SK-N-MC (cell line): ENCODE data around the gene TELO2.

ENCODE experiments used
- DNase-seq: peaks from one replicate; pipeline ENCODE4 v3.0.0-alpha.2; 2011; ENCODE audit warnings: low read depth, low spot score
- H3K27ac ChIP-seq: fragments of 200-600 bp; sonication (generic); 2 replicates; pipeline ENCODE4 v1.5.1; 2016; ENCODE audit warnings: mixed run types
- H3K36me3 ChIP-seq: fragments of 200-600 bp; sonication (generic); 2 replicates; pipeline ENCODE4 v1.6.1; 2017; ENCODE audit warnings: antibody characterized with exemption, low read length, mixed read lengths; ENCODE audit not compliant: insufficient read depth
- H3K4me3 ChIP-seq: fragments of 200-600 bp; sonication (generic); 2 replicates; pipeline ENCODE4 v1.5.1; 2016
- H3K9ac ChIP-seq: fragments of 200-600 bp; sonication (generic); 2 replicates; pipeline ENCODE4 v1.8.0; 2017; ENCODE audit warnings: mixed run types, mixed read lengths; ENCODE audit not compliant: insufficient read length
- H3K9me3 ChIP-seq: fragments of 200-600 bp; sonication (generic); 2 replicates; pipeline ENCODE4 v1.6.1; 2017; ENCODE audit warnings: low read depth, mild to moderate bottlenecking, antibody characterized with exemption, low read length, moderate library complexity, mixed read lengths
- EZH2 ChIP-seq: fragments of 200-600 bp; sonication (generic); IDR thresholded peaks from one replicate; pipeline ENCODE4 v1.6.1; 2017; ENCODE audit warnings: antibody characterized with exemption
- FOXP2 ChIP-seq: optimal IDR thresholded peaks from 2 replicates; pipeline ENCODE3; 2011; ENCODE audit warnings: mild to moderate bottlenecking, moderate library complexity; ENCODE audit not compliant: insufficient read depth; ENCODE audit errors: extremely low read length, control extremely low read depth
- POLR2AphosphoS5 ChIP-seq: IDR thresholded peaks from 2 replicates; pipeline ENCODE4 v1.6.1; 2012; ENCODE audit warnings: mild to moderate bottlenecking, low read depth, low read length, borderline replicate concordance

Gene TELO2

DNA sequence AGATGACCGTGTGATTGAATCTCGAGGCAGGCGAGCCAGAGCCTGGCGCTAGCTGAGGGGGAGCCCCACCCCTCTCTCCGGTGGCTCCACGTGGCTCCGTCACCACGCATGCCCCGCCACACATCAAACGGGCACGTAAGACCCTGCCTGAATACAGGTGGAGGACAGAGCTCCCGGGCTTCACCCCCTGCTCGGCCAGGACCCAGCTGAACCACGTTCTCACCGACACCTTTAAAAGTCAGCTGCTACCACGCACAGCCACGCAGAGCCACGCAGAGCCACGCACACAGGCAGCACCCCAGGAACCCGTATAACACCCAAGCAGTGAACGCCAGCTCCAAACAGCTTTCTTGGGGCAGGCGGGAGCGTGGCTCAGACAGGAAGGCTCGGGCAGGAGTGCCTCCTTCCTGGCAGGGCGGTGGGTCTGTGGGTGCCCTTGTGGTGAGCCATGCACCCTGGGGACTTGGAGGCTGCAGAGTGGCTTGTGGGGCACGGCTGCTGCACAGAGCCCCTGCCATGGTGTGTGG, 44.7 kb downstream of the TELO2 start:
- Histone ChIP-seq H3K36me3 (no peaks in the 10 kb centered on the region), H3K27ac (no peak overlapping the region), H3K9ac (no peak overlapping the region), H3K9me3 (no peaks in the 10 kb centered on the region), H3K4me3 (no peak overlapping the region)
- no peak for DNase-seq
- TF ChIP-seq EZH2: no peak
- TF ChIP-seq FOXP2: no peak
- no peak for TF ChIP-seq POLR2AphosphoS5

DNA sequence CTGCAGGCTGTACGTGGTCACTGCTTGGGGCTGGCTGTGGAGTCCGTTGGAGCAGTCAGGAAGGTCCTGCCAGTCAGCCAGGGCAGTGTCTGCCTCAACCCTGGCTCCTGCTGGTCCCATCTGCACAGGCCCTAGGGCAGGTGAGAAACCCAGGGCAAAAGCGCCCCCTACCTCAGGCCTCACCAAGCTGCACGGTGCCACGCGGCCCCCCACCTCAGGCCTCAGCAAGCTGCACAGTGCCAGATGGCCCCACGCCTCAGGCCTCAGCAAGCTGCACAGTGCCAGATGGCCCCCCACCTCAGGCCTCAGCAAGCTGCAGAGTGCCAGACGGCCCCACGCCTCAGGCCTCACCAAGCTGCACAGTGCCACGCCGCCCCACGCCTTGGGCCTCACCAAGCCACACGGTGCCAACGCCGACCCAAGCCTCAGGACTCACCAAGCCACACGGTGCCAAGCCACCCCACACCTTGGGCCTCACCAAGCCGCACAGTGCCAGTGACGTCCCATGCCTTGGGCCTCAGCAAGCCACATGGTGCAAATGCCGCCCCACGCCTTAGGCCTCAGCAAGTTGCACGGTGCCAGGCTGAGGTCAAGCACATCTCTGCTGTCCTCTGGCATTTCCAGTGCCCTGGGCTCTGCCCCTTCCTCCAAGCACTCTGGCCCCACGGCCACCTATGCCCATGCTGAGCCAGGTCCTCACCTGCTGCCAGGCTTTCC, 45.8 kb downstream of the TELO2 start:
- Histone ChIP-seq H3K9me3 (no peaks in the 10 kb centered on the region), H3K27ac (no peak overlapping the region), H3K4me3 (no peak overlapping the region), H3K36me3 (no peaks in the 10 kb centered on the region), H3K9ac (no peak overlapping the region)
- no peak for TF ChIP-seq FOXP2
- TF ChIP-seq EZH2: no peak
- TF ChIP-seq POLR2AphosphoS5: no peak
- DNase-seq: no peak

DNA sequence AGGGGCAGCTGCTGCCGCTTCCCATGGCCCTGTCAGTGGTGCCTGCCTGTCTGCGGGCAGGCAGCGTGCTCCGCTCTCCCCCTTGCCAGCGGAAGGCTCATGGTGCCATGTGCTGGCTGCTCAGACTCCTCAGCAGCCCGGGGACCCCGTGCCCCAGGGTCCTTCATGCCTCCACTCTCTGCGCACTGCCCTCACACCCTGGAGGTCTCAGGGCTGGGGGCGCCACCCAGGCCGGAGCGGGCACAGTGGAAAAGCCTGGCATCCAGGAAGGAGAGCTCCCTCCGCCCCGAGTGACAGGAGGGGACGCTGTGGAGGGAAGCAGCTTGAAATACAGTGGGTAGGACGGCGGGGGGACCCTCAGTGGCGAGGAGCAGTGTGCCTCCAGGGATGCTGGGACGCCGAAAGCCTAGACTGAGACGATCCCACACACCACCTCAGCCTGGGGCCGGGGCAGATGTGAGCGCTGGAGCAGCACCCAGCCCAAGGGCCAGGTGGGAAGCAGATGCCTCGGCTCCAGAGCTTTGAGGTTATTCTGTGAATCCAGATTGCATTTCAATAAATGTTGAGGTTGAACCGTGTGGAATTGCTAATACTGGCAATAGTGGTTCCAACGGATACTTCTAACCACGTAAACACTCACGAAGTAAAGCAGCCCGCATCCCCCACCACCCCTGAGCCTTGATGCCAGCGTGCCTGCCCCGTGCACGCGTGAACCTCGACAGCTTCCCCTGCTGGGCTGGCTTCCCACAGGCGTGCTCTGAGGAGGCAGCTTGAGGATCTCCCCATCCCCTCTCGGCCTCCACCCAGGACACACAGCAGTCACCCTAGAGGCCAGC, 46.8 kb downstream of the TELO2 start:
- TF ChIP-seq POLR2AphosphoS5 (no peak), FOXP2 (no peak), EZH2 (no peak)
- Histone ChIP-seq H3K36me3 (no peaks in the 10 kb centered on the region), H3K9me3 (no peaks in the 10 kb centered on the region), H3K9ac (no peak overlapping the region), H3K4me3 (no peak overlapping the region), H3K27ac (no peak overlapping the region)
- no peak for DNase-seq

DNA sequence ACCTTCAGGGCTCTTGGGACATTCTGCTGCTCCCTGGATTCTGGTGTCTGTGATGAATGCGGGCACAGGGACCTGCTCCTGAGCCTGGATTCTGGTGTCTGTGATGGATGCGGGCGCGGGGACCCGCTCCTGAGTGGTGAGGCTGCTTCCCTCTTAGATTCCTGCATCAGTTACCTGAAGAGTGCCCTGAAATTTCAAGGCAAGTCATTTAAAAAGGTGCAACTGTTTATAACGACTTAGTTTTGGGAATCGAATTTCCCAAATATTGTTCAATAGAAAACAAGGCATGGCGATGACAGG, 47.3 kb downstream of the TELO2 start:
- H3K36me3 ChIP-seq: no peaks in the 10 kb centered on the region
- no peaks in the 10 kb centered on the region for H3K9me3 ChIP-seq

DNA sequence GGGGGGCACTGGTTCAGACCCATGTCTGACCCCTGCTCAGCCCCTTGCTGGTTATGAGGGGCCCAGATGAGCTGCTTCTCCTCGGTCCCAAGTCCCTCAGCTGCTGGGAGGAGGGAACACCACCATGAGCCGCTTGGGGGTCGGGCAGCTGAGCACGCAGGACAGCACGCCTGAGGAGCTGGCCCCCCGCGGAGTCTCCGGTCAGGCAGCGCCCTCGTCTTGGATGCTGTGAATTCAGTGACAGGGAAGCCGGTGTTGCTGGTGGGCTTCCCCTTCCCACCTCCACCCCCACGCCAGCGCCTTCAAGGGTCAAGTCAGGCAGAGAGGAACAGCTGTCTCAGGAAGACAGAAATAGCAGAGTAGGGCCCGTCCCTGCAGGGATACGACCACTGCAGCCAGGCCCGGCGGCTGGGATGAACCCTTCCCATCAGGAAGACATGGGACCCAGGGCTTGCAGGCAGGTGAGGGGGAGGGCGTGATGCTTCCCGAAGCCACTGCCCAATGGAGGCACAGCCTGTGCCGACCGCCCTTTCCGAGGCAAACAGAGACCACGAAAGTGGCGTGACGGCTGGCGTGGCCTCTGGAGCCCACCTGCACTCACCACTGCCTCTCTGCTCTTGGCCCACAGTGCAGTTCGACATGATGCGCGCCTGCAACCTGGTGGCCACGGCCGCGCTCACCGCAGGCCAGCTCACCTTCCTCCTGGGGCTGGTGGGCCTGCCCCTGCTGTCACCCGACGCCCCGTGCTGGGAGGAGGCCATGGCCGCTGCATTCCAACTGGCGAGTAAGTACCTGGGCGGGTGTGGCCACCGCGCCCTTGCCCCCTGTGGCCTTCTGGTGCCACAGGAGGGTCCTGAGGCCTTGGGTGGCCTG, 48.4 kb downstream of the TELO2 start:
- TF ChIP-seq EZH2 (no peak), FOXP2 (no peak), POLR2AphosphoS5 (no peak)
- no peaks in the 10 kb centered on the region for H3K9me3 ChIP-seq
- no peak overlapping the region for H3K9ac ChIP-seq
- H3K4me3 ChIP-seq: no peak overlapping the region
- no peak for DNase-seq
- H3K36me3 ChIP-seq: no peaks in the 10 kb centered on the region
- H3K27ac ChIP-seq: no peak overlapping the region

More for the DNA sequence above, 47.3 kb downstream of the TELO2 start:
- no peak for DNase-seq
- no peak overlapping the region for H3K9ac ChIP-seq
- H3K27ac ChIP-seq: no peak overlapping the region
- no peak overlapping the region for H3K4me3 ChIP-seq
- TF ChIP-seq POLR2AphosphoS5 (no peak), EZH2 (no peak), FOXP2 (no peak)

DNA sequence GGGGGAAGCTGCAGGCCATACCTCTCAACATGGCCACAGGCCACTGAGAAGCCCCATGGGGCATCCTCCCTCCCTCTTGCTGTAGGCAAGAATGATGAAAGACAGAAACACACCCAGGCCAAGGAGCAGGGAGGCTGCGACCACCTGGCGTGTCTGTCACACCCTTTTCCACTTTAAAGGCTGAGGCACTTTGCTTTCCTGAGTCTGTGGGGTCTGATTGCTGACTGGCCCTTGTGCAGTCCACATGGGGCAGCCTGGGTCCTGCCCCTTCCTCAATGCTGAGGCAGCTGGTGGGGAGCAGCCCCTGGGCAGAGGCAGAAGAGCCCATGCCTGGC, 49.0 kb downstream of the TELO2 start:
- no peak for TF ChIP-seq EZH2
- no peak for TF ChIP-seq FOXP2
- no peak for TF ChIP-seq POLR2AphosphoS5
- DNase-seq: no peak
- H3K27ac ChIP-seq: no peak overlapping the region
- H3K9ac ChIP-seq: no peak overlapping the region
- no peaks in the 10 kb centered on the region for H3K36me3 ChIP-seq
- H3K9me3 ChIP-seq: no peaks in the 10 kb centered on the region
- H3K4me3 ChIP-seq: no peak overlapping the region

DNA sequence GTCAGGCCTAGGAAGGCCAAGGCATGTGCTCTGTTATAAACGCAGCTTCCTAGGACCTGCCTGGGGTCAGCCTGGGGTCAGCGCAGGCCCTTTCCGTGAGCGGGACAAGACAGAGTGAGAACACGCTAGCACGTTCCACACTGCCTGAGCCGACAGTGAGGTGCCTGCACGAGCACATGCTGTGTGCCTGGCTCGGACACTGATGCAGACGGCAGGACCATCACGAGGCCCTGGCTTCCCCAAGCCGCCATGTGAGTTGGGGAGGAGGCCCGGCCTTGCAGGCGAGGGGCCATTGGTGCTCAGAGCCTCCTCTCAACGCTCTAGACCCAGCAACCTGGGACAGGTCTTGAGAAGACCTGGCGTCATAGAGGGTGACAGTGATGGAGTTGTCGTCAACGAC, 49.4 kb downstream of the TELO2 start:
- Histone ChIP-seq H3K27ac (no peak overlapping the region), H3K9ac (no peak overlapping the region), H3K36me3 (no peaks in the 10 kb centered on the region), H3K4me3 (no peak overlapping the region), H3K9me3 (no peaks in the 10 kb centered on the region)
- DNase-seq: no peak
- TF ChIP-seq POLR2AphosphoS5 (no peak), EZH2 (no peak)
